Activated CD4-positive, alpha-beta T cell treated with anti-CD3 and anti-CD28 coated beads for 36 hours (primary cell): ENCODE results near the gene KRT83. TPM values are rescaled to one million over a fixed set of nuclear protein-coding genes. Genes with fewer than 3 reads are reported as not detected.
"Not testable (repeated sequence)": the region's sequence is repeated elsewhere in the genome, so short reads cannot be mapped to it uniquely, and the experiment has no call there.

Experiments used
- ATAC-seq: fragments of 200-7000 bp; cut with Tn5 transposase; one replicate; pipeline ENCODE4 v1.10.0; 2021; ENCODE audit warnings: mild to moderate bottlenecking, moderate library complexity
- CTCF ChIA-PET: fragments of 350-600 bp; sonication (Branson Sonifier 250); formaldehyde crosslinking; loops from one replicate; lab custom pipeline; 2021; ENCODE audit warnings: antibody characterized with exemption; lab: Charles Lee
- POLR2A ChIA-PET: fragments of 350-600 bp; sonication (Branson Sonifier 250); formaldehyde crosslinking; loops from one replicate; lab custom pipeline; 2021; ENCODE audit warnings: antibody characterized with exemption, inconsistent platforms; lab: Charles Lee
- DNase-seq: peaks from one replicate; pipeline ENCODE4 v3.0.0-alpha.2; 2020
- H3K27ac Mint-ChIP-seq: one replicate; pipeline ENCODE4 v1.8.0; 2021; ENCODE audit warnings: mixed read lengths
- H3K27me3 Mint-ChIP-seq: one replicate; pipeline ENCODE4 v1.8.0; 2021; ENCODE audit warnings: mixed read lengths
- H3K36me3 Mint-ChIP-seq: one replicate; pipeline ENCODE4 v1.8.0; 2021; ENCODE audit warnings: low read depth, mixed read lengths
- H3K4me1 Mint-ChIP-seq: one replicate; pipeline ENCODE4 v1.8.0; 2021; ENCODE audit warnings: mixed read lengths
- H3K4me3 Mint-ChIP-seq: one replicate; pipeline ENCODE4 v1.8.0; 2021; ENCODE audit warnings: mild to moderate bottlenecking, moderate library complexity, mixed read lengths
- H3K9me3 Mint-ChIP-seq: one replicate; pipeline ENCODE4 v1.8.0; 2021; ENCODE audit warnings: low read depth, mixed read lengths
- intact Hi-C, 2 experiments: fragments of 100-400 bp; cut with DNase I in 1 of 2; cut with micrococcal nuclease in 1 of 2; formaldehyde crosslinking; loops; one replicate each; pipeline versions ENCODE4 v1.14.2 to v1.15.1; 2022 to 2024; cut with DNase I, micrococcal nuclease
- total RNA-seq, 2 experiments: library from RNA; stranded (reverse); gene quantifications; one replicate each; pipeline ENCODE4 v1.2.3, GENCODE V29; 2021

KRT83 gene
- total RNA-seq, 2 experiments from 2014 or later = not detected

- CTCF ChIA-PET = interaction anchor here (1.8 to 2.8 kb wide), 2 partner anchors 9 to 25 kb away, joined by 8 to 9 read pairs; no protein-coding TSS in a partner anchor
- no peak for DNase-seq
- peaks cover 20% of the 10 kb centered on the region for H3K4me1 Mint-ChIP-seq
- POLR2A ChIA-PET = no interaction called here
- no peak overlapping the region for H3K4me3 Mint-ChIP-seq
- peaks cover 3% of the 10 kb centered on the region for H3K27me3 Mint-ChIP-seq
- no peaks in the 10 kb centered on the region for H3K9me3 Mint-ChIP-seq
- no peak for ATAC-seq
- H3K36me3 Mint-ChIP-seq = no peaks in the 10 kb centered on the region
- H3K27ac Mint-ChIP-seq = no peak overlapping the region
- intact Hi-C loops = no loop called here
These were observed 31.8 kb upstream of the KRT83 start for GRCh38 chr12:52352951-52353350.

GRCh38 chr12:52351196-52352059 is 30.2 kb upstream of the KRT83 start:
- H3K27ac Mint-ChIP-seq = no peak overlapping the region
- no peaks in the 10 kb centered on the region for H3K9me3 Mint-ChIP-seq
- ChIA-PET POLR2A (interaction anchor here (1.1 kb wide), 1 partner anchor 16 kb away, joined by 3 read pairs; no protein-coding TSS in a partner anchor), CTCF (interaction anchor here (1.0 to 2.8 kb wide), 4 partner anchors 10 to 24 kb away, joined by 3 to 9 read pairs (median 6); no protein-coding TSS in a partner anchor)
- H3K4me1 Mint-ChIP-seq = peaks cover 17% of the 10 kb centered on the region
- H3K36me3 Mint-ChIP-seq = no peaks in the 10 kb centered on the region
- ATAC-seq (peak; percentile 82), DNase-seq (peak; percentile 65)
- no peak overlapping the region for H3K4me3 Mint-ChIP-seq
- H3K27me3 Mint-ChIP-seq = peaks cover 4% of the 10 kb centered on the region
- intact Hi-C loops = no loop called here

- Mint-ChIP-seq H3K27ac (no peak overlapping the region), H3K27me3 (peaks cover 4% of the 10 kb centered on the region), H3K4me1 (peaks cover 17% of the 10 kb centered on the region)
These were observed 29.6 kb upstream of the KRT83 start for GRCh38 chr12:52350786-52351185.

GRCh38 chr12:52350021-52350620 is 28.9 kb upstream of the KRT83 start:
- POLR2A ChIA-PET = no interaction called here
- ATAC-seq = no peak
- CTCF ChIA-PET = interaction anchor here (0.5 to 1.8 kb wide), 3 partner anchors 12 to 128 kb away, joined by 3 to 5 read pairs (median 3); no protein-coding TSS in a partner anchor
- Mint-ChIP-seq H3K27ac (no peak overlapping the region), H3K4me1 (peaks cover 17% of the 10 kb centered on the region), H3K4me3 (no peak overlapping the region), H3K36me3 (no peaks in the 10 kb centered on the region), H3K9me3 (no peaks in the 10 kb centered on the region), H3K27me3 (peaks cover 4% of the 10 kb centered on the region)
- intact Hi-C loops = no loop called here
- DNase-seq = no peak

More at GRCh38 chr12:52350786-52351185, 29.6 kb upstream of the KRT83 start:
- intact Hi-C loops = no loop called here
- Mint-ChIP-seq H3K36me3 (no peaks in the 10 kb centered on the region), H3K9me3 (no peaks in the 10 kb centered on the region), H3K4me3 (no peak overlapping the region)
- CTCF ChIA-PET = interaction anchor here (1.7 to 2.8 kb wide), 3 partner anchors 11 to 129 kb away, joined by 3 to 8 read pairs (median 5); no protein-coding TSS in a partner anchor
- DNase-seq = no peak
- POLR2A ChIA-PET = interaction anchor here (1.1 kb wide), 1 partner anchor 16 kb away, joined by 3 read pairs; no protein-coding TSS in a partner anchor
- ATAC-seq = no peak

- no peaks in the 10 kb centered on the region for H3K9me3 Mint-ChIP-seq
- POLR2A ChIA-PET = no interaction called here
- H3K4me1 Mint-ChIP-seq = peaks cover 17% of the 10 kb centered on the region
- no peak overlapping the region for H3K4me3 Mint-ChIP-seq
- DNase-seq (no peak), ATAC-seq (no peak)
- no peaks in the 10 kb centered on the region for H3K36me3 Mint-ChIP-seq
- intact Hi-C loops = no loop called here
- peaks cover 6% of the 10 kb centered on the region for H3K27me3 Mint-ChIP-seq
- CTCF ChIA-PET = interaction anchor here (1.8 kb wide), 1 partner anchor 127 kb away, joined by 5 read pairs; no protein-coding TSS in a partner anchor
- H3K27ac Mint-ChIP-seq = no peak overlapping the region
These were observed 28.0 kb upstream of the KRT83 start for GRCh38 chr12:52349196-52349595.

GRCh38 chr12:52347551-52348510 is 26.6 kb upstream of the KRT83 start:
- ChIA-PET CTCF (interaction anchor here (0.6 kb wide), 1 partner anchor 312 kb away, joined by 4 read pairs; no protein-coding TSS in a partner anchor), POLR2A (no interaction called here)
- no peaks in the 10 kb centered on the region for H3K9me3 Mint-ChIP-seq
- no peak overlapping the region for H3K27ac Mint-ChIP-seq
- intact Hi-C loops = no loop called here
- DNase-seq (no peak), ATAC-seq (no peak)
- H3K36me3 Mint-ChIP-seq = no peaks in the 10 kb centered on the region
- no peak overlapping the region for H3K4me3 Mint-ChIP-seq
- peaks cover 17% of the 10 kb centered on the region for H3K4me1 Mint-ChIP-seq
- peaks cover 6% of the 10 kb centered on the region for H3K27me3 Mint-ChIP-seq

- ChIA-PET POLR2A (no interaction called here), CTCF (no interaction called here)
- H3K9me3 Mint-ChIP-seq = no peaks in the 10 kb centered on the region
- H3K27me3 Mint-ChIP-seq = peaks cover 6% of the 10 kb centered on the region
- no peaks in the 10 kb centered on the region for H3K36me3 Mint-ChIP-seq
- intact Hi-C loops = no loop called here
- H3K4me1 Mint-ChIP-seq = peaks cover 9% of the 10 kb centered on the region
- ATAC-seq = no peak
- no peak overlapping the region for H3K4me3 Mint-ChIP-seq
- DNase-seq = no peak
- H3K27ac Mint-ChIP-seq = no peak overlapping the region
These were observed 25.8 kb upstream of the KRT83 start for GRCh38 chr12:52347016-52347415.

- Mint-ChIP-seq H3K4me1 (peaks cover 5% of the 10 kb centered on the region), H3K27me3 (peaks cover 6% of the 10 kb centered on the region), H3K27ac (no peak overlapping the region), H3K36me3 (no peaks in the 10 kb centered on the region), H3K4me3 (no peak overlapping the region), H3K9me3 (no peaks in the 10 kb centered on the region)
- CTCF ChIA-PET = interaction anchor here (0.6 to 1.4 kb wide), 2 partner anchors 11 to 67 kb away, joined by 3 read pairs; no protein-coding TSS in a partner anchor
- intact Hi-C loops = no loop called here
- POLR2A ChIA-PET = no interaction called here
- no peak for ATAC-seq
- DNase-seq = no peak
These were observed 25.4 kb upstream of the KRT83 start for GRCh38 chr12:52346593-52346992.

GRCh38 chr12:52345041-52345440 is 23.8 kb upstream of the KRT83 start:
- H3K4me3 Mint-ChIP-seq, H3K9me3 Mint-ChIP-seq, POLR2A ChIA-PET, H3K36me3 Mint-ChIP-seq, ATAC-seq, DNase-seq, intact Hi-C loops, H3K27me3 Mint-ChIP-seq, H3K4me1 Mint-ChIP-seq, H3K27ac Mint-ChIP-seq: not testable (repeated sequence)
- CTCF ChIA-PET = interaction anchor here (0.6 to 1.5 kb wide), 4 partner anchors 17 to 187 kb away, joined by 3 to 5 read pairs (median 3); no protein-coding TSS in a partner anchor

GRCh38 chr12:52344111-52344510 is 22.9 kb upstream of the KRT83 start:
- Mint-ChIP-seq H3K9me3 (no peaks in the 10 kb centered on the region), H3K4me1 (no peaks in the 10 kb centered on the region), H3K4me3 (no peak overlapping the region), H3K36me3 (no peaks in the 10 kb centered on the region), H3K27me3 (peaks cover 6% of the 10 kb centered on the region), H3K27ac (no peak overlapping the region)
- DNase-seq (no peak), ATAC-seq (no peak)
- ChIA-PET CTCF (interaction anchor here (1.0 to 1.5 kb wide), 4 partner anchors 16 to 150 kb away, joined by 3 to 5 read pairs (median 3); no protein-coding TSS in a partner anchor), POLR2A (interaction anchor here (0.6 kb wide), 1 partner anchor 24 kb away, joined by 3 read pairs; no protein-coding TSS in a partner anchor)
- intact Hi-C loops = no loop called here
